DMS153 (cell line): ENCODE results near the gene ANO10.
"Not testable (repeated sequence)": the region's sequence is repeated elsewhere in the genome, so short reads cannot be mapped to it uniquely, and the experiment has no call there.

Source experiments
- DNase-seq: peaks from one replicate; lab custom pipeline; 2025; lab: John Stamatoyannopoulos, UW

ANO10 gene

DNA sequence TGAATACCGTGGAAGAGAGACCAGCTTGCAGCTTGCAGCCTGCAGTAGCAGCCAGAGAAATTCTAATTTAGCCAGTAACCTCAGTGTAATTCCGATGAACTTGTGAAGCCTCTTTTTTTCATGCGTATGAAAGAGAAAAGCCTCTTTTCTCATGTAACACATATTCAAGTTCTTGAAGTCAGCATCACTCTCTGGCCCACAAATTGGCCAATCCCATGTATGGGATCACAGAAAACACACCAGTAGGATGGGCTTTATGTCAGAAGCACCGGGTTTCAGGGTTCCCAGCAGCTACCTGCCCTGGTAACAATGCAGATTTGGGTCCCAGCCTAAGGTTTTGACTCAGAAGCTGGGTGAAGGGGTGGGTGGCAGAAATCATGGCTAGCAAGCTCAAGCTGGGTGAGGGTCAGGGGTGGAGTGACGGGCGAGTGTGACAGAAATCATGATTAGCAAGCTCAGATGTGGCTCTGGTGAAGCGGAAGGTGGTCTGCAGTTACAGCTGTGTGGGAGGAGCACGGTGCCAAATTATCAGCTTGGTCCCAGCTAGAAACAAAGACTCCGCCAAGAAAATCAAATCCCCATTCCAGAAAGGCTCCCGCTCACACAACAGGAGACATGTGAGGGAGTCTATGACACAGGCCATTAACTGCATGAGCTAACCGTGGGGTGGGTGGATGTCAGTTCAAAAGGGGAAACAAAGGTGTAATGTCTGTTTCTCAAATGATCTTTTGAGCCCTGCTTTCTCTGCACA lies 248.8 kb downstream of the ANO10 start:
- no peak for DNase-seq

DNA sequence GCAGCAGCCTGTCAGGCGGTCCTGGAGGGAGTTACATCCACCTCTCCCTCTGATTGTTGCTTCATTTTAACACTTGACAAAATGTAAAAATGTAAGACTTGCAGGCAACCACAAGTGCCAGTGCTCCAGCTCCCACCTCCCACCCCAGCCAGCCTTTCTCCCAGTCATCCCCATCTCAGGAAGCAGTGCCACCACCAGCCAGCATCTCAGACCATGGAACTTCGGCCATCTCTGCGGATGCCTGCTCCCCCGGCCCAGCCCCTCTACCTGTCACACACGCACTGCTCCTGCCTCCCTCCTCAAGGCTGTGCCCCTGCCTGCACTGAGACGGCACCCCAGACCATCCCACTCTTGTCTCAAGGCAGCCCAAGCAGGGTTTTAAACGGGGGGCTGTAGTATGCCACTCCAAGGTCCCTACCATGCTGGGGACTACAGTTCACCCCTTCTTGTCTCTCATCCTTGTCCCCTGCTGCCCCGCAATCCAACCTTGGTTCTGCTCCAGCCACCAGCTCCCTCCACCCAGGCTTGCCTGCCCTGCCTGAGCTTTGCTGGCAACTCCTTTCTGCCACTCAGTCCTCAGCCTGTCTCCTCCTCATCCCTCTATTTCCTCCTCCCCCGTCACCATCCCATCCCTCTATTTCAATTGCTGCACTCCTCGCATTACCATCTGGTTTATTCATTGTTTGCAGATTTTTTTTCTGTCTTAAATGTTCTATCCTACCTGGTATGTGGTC lies 249.6 kb downstream of the ANO10 start:
- no peak for DNase-seq

DNA sequence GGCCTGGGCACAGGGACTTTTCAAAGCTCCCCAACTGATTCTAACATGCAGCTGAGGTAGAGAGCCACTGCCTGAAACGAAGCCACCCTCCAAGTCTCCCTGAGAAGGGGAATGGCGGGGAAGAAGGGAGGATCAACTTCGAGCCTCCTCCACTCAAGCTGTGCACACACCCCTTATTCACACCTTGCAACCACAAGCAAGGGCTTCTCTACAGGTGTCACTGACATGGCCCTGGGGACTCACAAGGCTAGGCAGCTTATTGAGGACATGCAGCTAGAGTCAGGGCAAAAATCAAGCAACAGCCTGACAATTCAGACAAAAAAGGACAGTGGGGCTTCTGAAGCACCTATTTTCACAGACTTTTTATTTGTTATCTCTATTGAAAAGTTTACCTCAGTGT lies 250.3 kb downstream of the ANO10 start:
- DNase-seq: no peak

- DNase-seq: no peak
Observed at GRCh38 chr3:43370293-43370980, 251.4 kb downstream of the ANO10 start.

GRCh38 chr3:43369404-43370292 lies 252.2 kb downstream of the ANO10 start:
- DNase-seq: no peak

DNA sequence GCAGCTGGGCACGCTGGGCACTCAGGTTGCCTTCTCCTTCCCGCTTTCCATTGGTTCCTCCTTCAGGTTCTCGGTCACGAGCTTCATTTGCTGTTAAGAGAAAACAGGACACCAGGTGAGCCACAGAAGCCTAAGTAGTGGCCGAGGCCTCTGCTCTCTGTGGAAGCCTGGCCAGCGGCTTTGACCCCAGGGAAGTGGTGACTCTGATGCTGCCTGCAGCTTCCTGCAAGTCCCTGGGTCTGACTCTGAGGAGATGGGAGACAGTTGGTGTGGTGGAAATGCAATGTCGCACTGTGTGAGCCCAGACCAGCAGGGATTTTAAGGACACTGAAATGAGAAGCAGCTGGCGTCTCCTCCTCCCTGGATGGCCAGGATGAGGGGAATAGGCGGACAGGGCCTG lies 254.9 kb downstream of the ANO10 start:
- no peak for DNase-seq

DNA sequence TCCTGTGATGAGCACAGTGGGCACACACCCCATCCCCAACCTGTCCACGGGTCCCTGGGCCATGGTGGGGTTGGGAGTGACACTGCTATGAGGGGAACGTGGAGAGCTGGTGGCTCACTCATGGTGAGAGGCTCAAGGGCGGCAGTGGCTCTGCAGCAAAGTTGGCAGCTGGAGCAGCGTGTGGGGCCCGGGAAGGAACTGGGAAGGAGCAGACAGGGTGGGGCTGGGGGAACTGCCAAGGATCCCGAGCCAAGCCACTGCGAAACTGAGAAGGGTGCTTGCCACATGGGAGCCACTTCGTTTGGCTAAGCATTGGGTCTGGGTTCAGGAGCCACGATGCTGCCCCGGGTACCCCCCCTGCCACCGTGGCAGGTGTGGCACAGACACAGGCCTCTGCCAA lies 255.3 kb downstream of the ANO10 start:
- DNase-seq: no peak

- no peak for DNase-seq
Observed at GRCh38 chr3:43365601-43366305, 256.1 kb downstream of the ANO10 start.

DNA sequence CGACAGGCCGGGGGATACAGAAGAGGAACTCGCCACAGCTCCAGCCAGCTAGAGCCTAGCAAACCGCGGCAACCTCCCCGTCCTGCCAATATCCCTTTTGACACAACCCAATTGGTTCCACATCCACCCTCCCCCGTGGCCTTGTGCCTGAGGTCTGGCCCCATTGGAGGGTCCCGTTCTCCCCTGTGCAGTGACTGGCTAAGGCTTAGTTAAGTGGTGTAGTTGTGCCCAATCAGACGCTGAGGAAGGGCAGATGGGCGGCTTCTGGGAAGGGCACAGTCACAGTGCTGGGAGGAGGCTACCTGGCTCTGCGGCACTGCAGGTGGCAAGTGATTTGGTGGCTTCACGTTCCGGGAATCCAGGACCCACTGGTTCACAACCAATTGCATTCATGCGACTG lies 256.9 kb downstream of the ANO10 start:
- no peak for DNase-seq

GRCh38 chr3:43364494-43364893 lies 257.3 kb downstream of the ANO10 start:
- no peak for DNase-seq

GRCh38 chr3:43363621-43364266 lies 258.1 kb downstream of the ANO10 start:
- DNase-seq: no peak

GRCh38 chr3:43362961-43363360 lies 258.9 kb downstream of the ANO10 start:
- DNase-seq: no peak

- no peak for DNase-seq
Observed at GRCh38 chr3:43362183-43362582, 259.6 kb downstream of the ANO10 start.

- DNase-seq: no peak
Observed at GRCh38 chr3:43361077-43361476, 260.7 kb downstream of the ANO10 start.

GRCh38 chr3:43356033-43356432 lies 265.8 kb downstream of the ANO10 start:
- not testable (repeated sequence) for DNase-seq

GRCh38 chr3:43353923-43354670 lies 267.7 kb downstream of the ANO10 start:
- no peak for DNase-seq

- DNase-seq: no peak
Observed at GRCh38 chr3:43353393-43353792, 268.4 kb downstream of the ANO10 start.

GRCh38 chr3:43349716-43350115 lies 272.1 kb downstream of the ANO10 start:
- DNase-seq: no peak

DNA sequence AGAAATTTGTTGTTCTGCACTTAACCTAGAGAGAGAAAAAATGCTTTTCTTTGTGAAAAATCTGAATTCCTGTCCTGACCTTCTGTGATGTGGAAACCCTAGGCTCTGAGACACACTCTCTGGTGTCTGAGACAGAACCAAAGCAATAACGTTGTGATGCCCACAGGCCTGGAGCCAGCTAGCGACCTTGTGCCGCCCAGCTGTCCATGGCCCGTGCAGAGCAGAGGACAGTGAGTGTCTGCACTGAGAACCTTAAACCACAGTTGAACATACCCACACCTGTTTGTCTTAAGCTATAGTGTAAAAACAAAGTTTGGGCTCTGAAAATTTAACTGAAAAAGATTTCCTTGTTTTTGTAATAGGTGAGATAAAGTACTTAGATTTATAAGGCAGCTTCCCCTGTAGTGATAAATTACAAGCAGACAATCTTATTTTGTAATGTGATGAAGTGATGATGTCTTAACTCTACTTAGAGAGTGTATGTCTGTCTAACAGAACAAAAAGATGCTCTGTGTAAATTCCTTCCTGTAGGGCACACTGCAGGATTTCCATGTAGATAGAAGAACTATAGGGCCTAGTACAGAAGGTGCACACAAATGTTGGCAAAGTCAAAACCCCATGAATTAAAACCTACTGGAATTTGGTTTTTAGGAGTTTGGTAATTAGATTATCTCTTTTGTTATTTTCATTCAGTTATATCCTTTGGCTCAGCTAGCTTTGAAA lies 272.8 kb downstream of the ANO10 start:
- no peak for DNase-seq
